ENCODE measurements around the gene DNMT1. TPM values are rescaled to one million over a fixed set of nuclear protein-coding genes. Genes with fewer than 3 reads are reported as not detected.
A peak's percentile ranks its signal among the peaks of the same experiment; 100 is the strongest.

DNMT1 gene
- total RNA-seq, 1 experiment from 2014 or later: 144 TPM

GRCh38 chr19:10104665-10105508 is 89.9 kb downstream of the DNMT1 start:
- Histone ChIP-seq H3K36me3 (ENCODE audit: control insufficient read depth, insufficient read depth, low read length) (peaks cover 2% of the 10 kb centered on the region; the same call in 1 of the 2 replicates), H3K9me3 (no peaks in the 10 kb centered on the region), H3K4me1 (no peaks in the 10 kb centered on the region; the same call in 1 of the 2 replicates), H3K27me3 (replicated peaks; ENCODE audit: control insufficient read depth, insufficient read depth, low read length) (no peaks in the 10 kb centered on the region), H3K4me3 (ENCODE audit: low read depth, low read length) (no peak overlapping the region)
- intact Hi-C loops (cut with micrococcal nuclease; ENCODE audit: unreplicated experiment): no loop called here
- BruUV-seq (replicated peaks): no TSS peak
- CTCF ChIA-PET: no interaction called here
- TF ChIP-seq, protein P1, sequence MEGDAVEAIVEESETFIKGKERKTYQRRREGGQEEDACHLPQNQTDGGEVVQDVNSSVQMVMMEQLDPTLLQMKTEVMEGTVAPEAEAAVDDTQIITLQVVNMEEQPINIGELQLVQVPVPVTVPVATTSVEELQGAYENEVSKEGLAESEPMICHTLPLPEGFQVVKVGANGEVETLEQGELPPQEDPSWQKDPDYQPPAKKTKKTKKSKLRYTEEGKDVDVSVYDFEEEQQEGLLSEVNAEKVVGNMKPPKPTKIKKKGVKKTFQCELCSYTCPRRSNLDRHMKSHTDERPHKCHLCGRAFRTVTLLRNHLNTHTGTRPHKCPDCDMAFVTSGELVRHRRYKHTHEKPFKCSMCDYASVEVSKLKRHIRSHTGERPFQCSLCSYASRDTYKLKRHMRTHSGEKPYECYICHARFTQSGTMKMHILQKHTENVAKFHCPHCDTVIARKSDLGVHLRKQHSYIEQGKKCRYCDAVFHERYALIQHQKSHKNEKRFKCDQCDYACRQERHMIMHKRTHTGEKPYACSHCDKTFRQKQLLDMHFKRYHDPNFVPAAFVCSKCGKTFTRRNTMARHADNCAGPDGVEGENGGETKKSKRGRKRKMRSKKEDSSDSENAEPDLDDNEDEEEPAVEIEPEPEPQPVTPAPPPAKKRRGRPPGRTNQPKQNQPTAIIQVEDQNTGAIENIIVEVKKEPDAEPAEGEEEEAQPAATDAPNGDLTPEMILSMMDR (IDR thresholded peaks at IDR 0.05; ENCODE audit: insufficient read depth in 1 of 2, low read depth in 1 of 2, low read length in 1 of 2, severe bottlenecking in 1 of 2, unreplicated experiment in 1 of 2): no peak
- no peaks in the 10 kb centered on the region for H3K27me3 Mint-ChIP-seq (ENCODE audit: insufficient read depth, unreplicated experiment)
- POLR2A ChIA-PET: interaction anchor here (0.6 to 1.0 kb wide), 2 partner anchors 9 to 327 kb away, joined by 3 to 8 read pairs; no protein-coding TSS in a partner anchor
- peak overlapping the region; percentile 4 for H3K4me3 Mint-ChIP-seq (ENCODE audit: unreplicated experiment)
- peaks cover 5% of the 10 kb centered on the region for H3K4me1 Mint-ChIP-seq (ENCODE audit: low read depth, unreplicated experiment)
- H3K9me3 Mint-ChIP-seq (ENCODE audit: unreplicated experiment): no peaks in the 10 kb centered on the region
- no peak overlapping the region for H3K27ac Mint-ChIP-seq (ENCODE audit: unreplicated experiment)
- H3K36me3 Mint-ChIP-seq (ENCODE audit: insufficient read depth, unreplicated experiment): peaks cover 41% of the 10 kb centered on the region
- no peak for DNase-seq

DNA sequence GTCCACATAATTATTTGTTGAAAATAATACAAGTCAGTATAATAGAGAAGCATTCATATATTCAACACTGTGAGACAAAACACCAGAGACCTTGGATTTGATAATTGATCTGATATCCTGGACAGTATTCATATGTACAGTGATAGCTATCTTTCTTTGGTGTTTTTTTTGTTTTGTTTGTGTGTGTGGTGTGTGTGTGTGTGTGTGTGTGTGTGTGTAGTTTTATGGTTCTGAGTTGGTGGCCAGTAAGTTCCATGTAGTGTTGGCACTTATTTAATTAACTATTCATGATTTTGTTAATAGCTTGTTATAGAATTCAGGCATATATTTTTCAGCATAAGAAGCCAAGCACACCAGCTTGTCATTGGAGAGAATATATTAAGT is 90.6 kb downstream of the DNMT1 start:
- intact Hi-C loops (cut with micrococcal nuclease; ENCODE audit: unreplicated experiment): no loop called here
- Mint-ChIP-seq H3K4me3 (ENCODE audit: unreplicated experiment) (no peak overlapping the region), H3K27ac (ENCODE audit: unreplicated experiment) (no peak overlapping the region), H3K4me1 (ENCODE audit: low read depth, unreplicated experiment) (peaks cover 5% of the 10 kb centered on the region), H3K9me3 (ENCODE audit: unreplicated experiment) (no peaks in the 10 kb centered on the region), H3K36me3 (ENCODE audit: insufficient read depth, unreplicated experiment) (peaks cover 33% of the 10 kb centered on the region), H3K27me3 (ENCODE audit: insufficient read depth, unreplicated experiment) (peaks cover 2% of the 10 kb centered on the region)
- DNase-seq: no peak
- no TSS peak for BruUV-seq (replicated peaks)
- Histone ChIP-seq H3K4me1 (no peaks in the 10 kb centered on the region; the same call in 1 of the 2 replicates), H3K27me3 (replicated peaks; ENCODE audit: control insufficient read depth, insufficient read depth, low read length) (no peaks in the 10 kb centered on the region), H3K9me3 (no peaks in the 10 kb centered on the region), H3K4me3 (ENCODE audit: low read depth, low read length) (no peak overlapping the region), H3K36me3 (ENCODE audit: control insufficient read depth, insufficient read depth, low read length) (no peaks in the 10 kb centered on the region)
- ChIA-PET POLR2A (interaction anchor here (0.6 kb wide), 1 partner anchor 328 kb away, joined by 8 read pairs; no protein-coding TSS in a partner anchor), CTCF (no interaction called here)
- TF ChIP-seq, protein P1 (IDR thresholded peaks at IDR 0.05; ENCODE audit: insufficient read depth in 1 of 2, low read depth in 1 of 2, low read length in 1 of 2, severe bottlenecking in 1 of 2, unreplicated experiment in 1 of 2): no peak

DNA sequence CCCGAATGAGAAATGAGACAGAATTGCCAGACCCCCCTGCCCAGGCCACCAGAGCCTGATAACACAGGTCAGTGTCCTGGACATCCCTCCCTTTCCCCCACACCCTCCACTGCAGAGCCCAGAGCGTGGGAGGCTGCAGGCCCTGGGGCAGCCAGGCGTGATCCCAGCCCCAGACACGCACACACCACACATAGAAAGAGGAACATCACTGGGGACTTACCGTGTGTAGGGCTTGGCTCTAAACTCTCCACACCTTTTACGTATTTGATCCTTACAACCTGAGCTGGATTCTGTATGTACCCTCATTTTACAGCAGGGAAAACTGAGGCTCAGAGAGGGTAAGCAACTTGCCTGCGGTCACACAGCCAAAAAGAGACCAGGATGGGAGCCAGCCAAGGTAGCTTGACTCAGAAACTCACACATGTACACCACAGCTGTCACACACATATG is 91.9 kb downstream of the DNMT1 start:
- CTCF ChIA-PET: interaction anchor here (0.6 kb wide), 1 partner anchor 89 kb away, joined by 4 read pairs; no protein-coding TSS in a partner anchor
- DNase-seq: no peak
- H3K4me1 ChIP-seq: no peaks in the 10 kb centered on the region; the same call in 1 of the 2 replicates
- H3K36me3 ChIP-seq (ENCODE audit: control insufficient read depth, insufficient read depth, low read length): no peaks in the 10 kb centered on the region
- no peak overlapping the region for H3K4me3 ChIP-seq (ENCODE audit: low read depth, low read length)
- H3K36me3 Mint-ChIP-seq (ENCODE audit: insufficient read depth, unreplicated experiment): peaks cover 20% of the 10 kb centered on the region
- H3K27me3 Mint-ChIP-seq (ENCODE audit: insufficient read depth, unreplicated experiment): peaks cover 2% of the 10 kb centered on the region
- H3K27me3 ChIP-seq (replicated peaks; ENCODE audit: control insufficient read depth, insufficient read depth, low read length): no peaks in the 10 kb centered on the region
- no peak overlapping the region for H3K4me3 Mint-ChIP-seq (ENCODE audit: unreplicated experiment)
- no peak overlapping the region for H3K27ac Mint-ChIP-seq (ENCODE audit: unreplicated experiment)
- POLR2A ChIA-PET: no interaction called here
- peaks cover 5% of the 10 kb centered on the region for H3K4me1 Mint-ChIP-seq (ENCODE audit: low read depth, unreplicated experiment)
- H3K9me3 Mint-ChIP-seq (ENCODE audit: unreplicated experiment): no peaks in the 10 kb centered on the region
- TF ChIP-seq, protein P1 (IDR thresholded peaks at IDR 0.05; ENCODE audit: insufficient read depth in 1 of 2, low read depth in 1 of 2, low read length in 1 of 2, severe bottlenecking in 1 of 2, unreplicated experiment in 1 of 2): no peak
- H3K9me3 ChIP-seq: no peaks in the 10 kb centered on the region
- BruUV-seq (replicated peaks): no TSS peak
- intact Hi-C loops (cut with micrococcal nuclease; ENCODE audit: unreplicated experiment): no loop called here

Measured in Caco-2 (cell line).